Measurements from ENCODE around the gene SUPT16H.

- no peak for TF ChIP-seq CTCF (IDR thresholded peaks at IDR 0.05)
- TF ChIP-seq POLR2A (IDR thresholded peaks at IDR 0.05): no peak
Measured at GRCh38 chr14:21356511-21356910, 27.3 kb downstream of the SUPT16H start.
